OCI-LY7 (cell line): ENCODE results near the gene MAN1A1. TPM values are rescaled to one million over a fixed set of nuclear protein-coding genes. Genes with fewer than 3 reads are reported as not detected.

Experiments used
- BruUV-seq: library from RNA; stranded (reverse); fragments of 400-500 nt; replicated peaks from 2 replicates; lab custom pipeline; 2021; lab: Mats Ljungman, UMichigan
- CTCF ChIA-PET: fragments of 300-600 bp; sonication (Branson Sonifier 250); formaldehyde crosslinking; loops from one replicate; lab custom pipeline; 2022; ENCODE audit warnings: antibody characterized with exemption; ENCODE audit not compliant: unreplicated experiment; lab: Charles Lee
- POLR2A ChIA-PET: fragments of 300-600 bp; sonication (Branson Sonifier 250); formaldehyde crosslinking; loops from one replicate; lab custom pipeline; 2022; ENCODE audit warnings: antibody characterized with exemption; lab: Charles Lee
- DNase-seq: peaks from one replicate; pipeline ENCODE4 v3.0.0-alpha.2; 2015; ENCODE audit warnings: low spot score
- H2AFZ ChIP-seq: fragments of 200-600 bp; sonication (generic), shearing (Covaris generic); 2 replicates; pipeline ENCODE4 v1.6.1; 2014; ENCODE audit warnings: mild to moderate bottlenecking, antibody characterized with exemption, low read length, moderate library complexity
- H3K27ac ChIP-seq: fragments of 200-600 bp; sonication (generic); 2 replicates; pipeline ENCODE4 v1.5.1; 2014; ENCODE audit warnings: mixed run types, low read depth, mild to moderate bottlenecking, moderate library complexity, low read length, inconsistent platforms; ENCODE audit not compliant: poor library complexity, severe bottlenecking
- H3K36me3 ChIP-seq: fragments of 200-600 bp; sonication (generic); 2 replicates; pipeline ENCODE4 v1.6.1; 2014; ENCODE audit warnings: mild to moderate bottlenecking, antibody characterized with exemption, low read length, moderate library complexity, mixed read lengths; ENCODE audit not compliant: insufficient read depth
- H3K4me1 ChIP-seq: fragments of 200-600 bp; sonication (generic); 2 replicates; pipeline ENCODE4 v1.5.1; 2014; ENCODE audit warnings: mild to moderate bottlenecking, low read length; ENCODE audit not compliant: insufficient read depth, poor library complexity, severe bottlenecking
- H3K4me2 ChIP-seq: fragments of 200-600 bp; sonication (generic); 2 replicates; pipeline ENCODE4 v1.6.1; 2014; ENCODE audit warnings: mild to moderate bottlenecking, low read length
- H3K4me3 ChIP-seq: fragments of 200-600 bp; sonication (generic); 2 replicates; pipeline ENCODE4 v1.5.1; 2014; ENCODE audit warnings: mild to moderate bottlenecking, low read depth, low read length; ENCODE audit not compliant: poor library complexity, severe bottlenecking
- H3K79me2 ChIP-seq: fragments of 200-600 bp; sonication (generic); 2 replicates; pipeline ENCODE4 v1.6.1; 2016; ENCODE audit warnings: low read depth, mild to moderate bottlenecking, low read length, moderate library complexity, mixed read lengths; ENCODE audit not compliant: insufficient read depth
- H3K9me2 ChIP-seq: fragments of 200-600 bp; sonication (generic); 2 replicates; pipeline ENCODE4 v1.6.1; 2016; ENCODE audit warnings: mild to moderate bottlenecking, low read length, mixed read lengths; ENCODE audit not compliant: insufficient read depth
- H3K9me3 ChIP-seq: fragments of 200-600 bp; sonication (generic); 2 replicates; pipeline ENCODE4 v1.6.1; 2014; ENCODE audit warnings: mild to moderate bottlenecking, mixed run types, low read length, mixed read lengths
- H4K20me1 ChIP-seq: fragments of 200-600 bp; sonication (generic); 2 replicates; pipeline ENCODE4 v1.6.1; 2014; ENCODE audit warnings: mild to moderate bottlenecking, antibody characterized with exemption, low read length, moderate library complexity, mixed read lengths; ENCODE audit not compliant: insufficient read depth
- CTCF ChIP-seq: fragments of 200-600 bp; sonication (generic); conservative IDR thresholded peaks from 2 replicates; pipeline ENCODE4 v1.5.1; 2014; ENCODE audit warnings: mild to moderate bottlenecking, antibody characterized with exemption, low read length, moderate library complexity, mixed read lengths
- EZH2phosphoT487 ChIP-seq: fragments of 200-600 bp; sonication (generic); IDR thresholded peaks from 2 replicates; pipeline ENCODE4 v1.6.1; 2018; ENCODE audit warnings: low read depth, borderline replicate concordance, mild to moderate bottlenecking, mixed run types, antibody characterized with exemption, low read length, moderate library complexity, mixed read lengths
- intact Hi-C: fragments of 100-400 bp; cut with micrococcal nuclease; formaldehyde crosslinking; loops from one replicate; pipeline ENCODE4 v1.10.0; 2022; ENCODE audit not compliant: unreplicated experiment
- total RNA-seq, 2 experiments: library from RNA; depleted of rRNA in 1 of 2; stranded (reverse); fragments of >200 nt in 1 of 2; shearing (Covaris generic) in 1 of 2; gene quantifications; 2 replicates each; pipeline ENCODE4 v1.2.3, GENCODE V29; 2014 to 2022

The MAN1A1 gene
- total RNA-seq, 2 experiments from 2014 or later = 72.4 to 74.3 TPM

GRCh38 chr6:119243657-119244056 is 105.9 kb downstream of the MAN1A1 start:
- H4K20me1 ChIP-seq = no peaks in the 10 kb centered on the region
- ChIA-PET CTCF (no interaction called here), POLR2A (no interaction called here)
- H3K4me2 ChIP-seq = no peak overlapping the region
- intact Hi-C loops = no loop called here
- H2AFZ ChIP-seq = no peak overlapping the region
- H3K79me2 ChIP-seq = peaks cover 25% of the 10 kb centered on the region; the same call in 1 of the 2 replicates
- no peak overlapping the region for H3K27ac ChIP-seq
- no peaks in the 10 kb centered on the region for H3K9me3 ChIP-seq
- H3K36me3 ChIP-seq = peaks cover 95% of the 10 kb centered on the region
- TF ChIP-seq EZH2phosphoT487 (no peak), CTCF (no peak)
- DNase-seq = no peak
- H3K9me2 ChIP-seq = no peaks in the 10 kb centered on the region
- H3K4me3 ChIP-seq = no peak overlapping the region
- BruUV-seq = no TSS peak
- no peaks in the 10 kb centered on the region for H3K4me1 ChIP-seq

- H3K4me2 ChIP-seq = no peak overlapping the region
- TF ChIP-seq CTCF = no peak
- TF ChIP-seq EZH2phosphoT487 = no peak
- CTCF ChIA-PET = no interaction called here
Observed at GRCh38 chr6:119243037-119243436, 106.5 kb downstream of the MAN1A1 start.

GRCh38 chr6:119241540-119242309 is 107.8 kb downstream of the MAN1A1 start:
- POLR2A ChIA-PET = interaction anchor here (0.6 to 1.6 kb wide), 5 partner anchors 31 to 679 kb away, joined by 3 read pairs; no protein-coding TSS in a partner anchor
- TF ChIP-seq CTCF (no peak), EZH2phosphoT487 (no peak)
- Histone ChIP-seq H3K79me2 (peaks cover 25% of the 10 kb centered on the region; the same call in 1 of the 2 replicates), H3K4me2 (no peak overlapping the region), H3K27ac (no peak overlapping the region), H3K9me3 (no peaks in the 10 kb centered on the region), H3K36me3 (peaks cover 95% of the 10 kb centered on the region), H3K9me2 (no peaks in the 10 kb centered on the region), H4K20me1 (no peaks in the 10 kb centered on the region), H2AFZ (no peak overlapping the region), H3K4me1 (no peaks in the 10 kb centered on the region), H3K4me3 (no peak overlapping the region)
- DNase-seq = no peak
- no TSS peak for BruUV-seq
- intact Hi-C loops = no loop called here
- CTCF ChIA-PET = no interaction called here

More at GRCh38 chr6:119243037-119243436, 106.5 kb downstream of the MAN1A1 start:
- Histone ChIP-seq H3K36me3 (peaks cover 95% of the 10 kb centered on the region), H3K9me2 (no peaks in the 10 kb centered on the region), H3K4me1 (no peaks in the 10 kb centered on the region), H3K4me3 (no peak overlapping the region), H3K79me2 (peaks cover 25% of the 10 kb centered on the region; the same call in 1 of the 2 replicates), H3K27ac (no peak overlapping the region), H3K9me3 (no peaks in the 10 kb centered on the region), H2AFZ (no peak overlapping the region), H4K20me1 (no peaks in the 10 kb centered on the region)
- BruUV-seq = no TSS peak
- intact Hi-C loops = no loop called here
- DNase-seq = no peak
- POLR2A ChIA-PET = interaction anchor here (1.6 kb wide), 1 partner anchor 30 kb away, joined by 3 read pairs; no protein-coding TSS in a partner anchor
